IPS DF 6.9 (cell line): ENCODE data around the gene PRDM5.

ENCODE experiments used
- DNase-seq: peaks from one replicate; pipeline ENCODE4 v3.0.0-alpha.2; 2013; ENCODE audit warnings: low read depth, low spot score
- H3K27ac ChIP-seq: one replicate; pipeline ENCODE4 v1.5.1; 2013; ENCODE audit warnings: low read length, control low read depth
- H3K27me3 ChIP-seq: 2 replicates; pipeline ENCODE4 v1.6.1; 2013; ENCODE audit warnings: mild to moderate bottlenecking, low read length; ENCODE audit not compliant: control insufficient read depth, insufficient read depth
- H3K36me3 ChIP-seq: 2 replicates; pipeline ENCODE4 v1.6.1; 2013; ENCODE audit warnings: low read length; ENCODE audit not compliant: control insufficient read depth, insufficient read depth
- H3K4me1 ChIP-seq: 2 replicates; pipeline ENCODE4 v1.6.1; 2013; ENCODE audit warnings: low read length; ENCODE audit not compliant: control insufficient read depth, insufficient read depth
- H3K4me3 ChIP-seq: 2 replicates; pipeline ENCODE4 v1.5.1; 2013; ENCODE audit warnings: mild to moderate bottlenecking, low read length
- H3K9me3 ChIP-seq: 2 replicates; pipeline ENCODE4 v1.6.1; 2013; ENCODE audit warnings: low read length, inconsistent platforms; ENCODE audit not compliant: control insufficient read depth, insufficient read depth
- WGBS: extraction: QIAGEN DNeasy Blood & Tissue Kit; methylation state at CpG from one replicate; pipeline ENCODE4 v1.1.7; 2013; ENCODE audit warnings: mixed read lengths, missing lambda C conversion rate; ENCODE audit not compliant: insufficient read length, insufficient coverage; 5-methylcytosine and 5-hydroxymethylcytosine counted together

Gene PRDM5

GRCh38 chr4:120927801-120928409, 5.4 kb upstream of the PRDM5 start:
- no peak for DNase-seq
- H3K9me3 ChIP-seq: no peaks in the 10 kb centered on the region
- H3K36me3 ChIP-seq: no peaks in the 10 kb centered on the region
- no peak overlapping the region for H3K4me3 ChIP-seq
- H3K27me3 ChIP-seq: no peaks in the 10 kb centered on the region
- H3K4me1 ChIP-seq: no peaks in the 10 kb centered on the region
- no peak overlapping the region for H3K27ac ChIP-seq

- H3K4me3 ChIP-seq: no peak overlapping the region
- no peak overlapping the region for H3K27ac ChIP-seq
- no CpG with 5 or more reads among the region's 3 CpGs for WGBS
- no peaks in the 10 kb centered on the region for H3K36me3 ChIP-seq
- no peaks in the 10 kb centered on the region for H3K27me3 ChIP-seq
- DNase-seq: no peak
- H3K4me1 ChIP-seq: no peaks in the 10 kb centered on the region
- no peaks in the 10 kb centered on the region for H3K9me3 ChIP-seq
These were observed 4.0 kb upstream of the PRDM5 start for GRCh38 chr4:120926358-120927025.

DNA sequence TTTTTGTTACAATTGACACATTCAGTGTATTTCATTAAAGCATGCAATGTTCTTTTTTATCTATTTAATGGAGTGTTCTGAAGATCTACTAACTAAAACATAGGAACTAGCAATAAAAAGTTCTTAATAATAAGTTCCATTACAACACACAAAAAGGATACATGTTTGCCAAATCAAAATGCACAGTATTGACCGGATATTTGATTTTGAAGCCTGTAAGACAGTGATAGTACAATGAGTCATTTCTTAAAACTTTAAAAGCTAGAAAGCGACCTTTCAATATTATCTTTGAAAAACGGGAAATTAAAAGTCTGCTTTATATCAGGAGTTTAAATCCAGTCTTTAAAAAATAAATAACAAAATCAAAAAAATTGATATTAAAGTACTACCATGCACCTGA, 2.4 kb upstream of the PRDM5 start:
- Histone ChIP-seq H3K36me3 (no peaks in the 10 kb centered on the region), H3K27me3 (no peaks in the 10 kb centered on the region), H3K27ac (no peak overlapping the region), H3K9me3 (no peaks in the 10 kb centered on the region), H3K4me3 (no peak overlapping the region), H3K4me1 (no peaks in the 10 kb centered on the region)
- DNase-seq: no peak
- WGBS: no CpG with 5 or more reads among the region's 3 CpGs

GRCh38 chr4:120923207-120923522, 639 bp upstream of the PRDM5 start:
- H3K4me3 ChIP-seq: peak overlapping the region; percentile 98; the same call in 1 of the 2 replicates
- no peaks in the 10 kb centered on the region; the same call in 1 of the 2 replicates for H3K36me3 ChIP-seq
- no peaks in the 10 kb centered on the region for H3K4me1 ChIP-seq
- WGBS: no CpG with 5 or more reads among the region's 12 CpGs
- H3K27me3 ChIP-seq: no peaks in the 10 kb centered on the region
- DNase-seq: no peak
- no peaks in the 10 kb centered on the region for H3K9me3 ChIP-seq
- H3K27ac ChIP-seq: no peak overlapping the region

DNA sequence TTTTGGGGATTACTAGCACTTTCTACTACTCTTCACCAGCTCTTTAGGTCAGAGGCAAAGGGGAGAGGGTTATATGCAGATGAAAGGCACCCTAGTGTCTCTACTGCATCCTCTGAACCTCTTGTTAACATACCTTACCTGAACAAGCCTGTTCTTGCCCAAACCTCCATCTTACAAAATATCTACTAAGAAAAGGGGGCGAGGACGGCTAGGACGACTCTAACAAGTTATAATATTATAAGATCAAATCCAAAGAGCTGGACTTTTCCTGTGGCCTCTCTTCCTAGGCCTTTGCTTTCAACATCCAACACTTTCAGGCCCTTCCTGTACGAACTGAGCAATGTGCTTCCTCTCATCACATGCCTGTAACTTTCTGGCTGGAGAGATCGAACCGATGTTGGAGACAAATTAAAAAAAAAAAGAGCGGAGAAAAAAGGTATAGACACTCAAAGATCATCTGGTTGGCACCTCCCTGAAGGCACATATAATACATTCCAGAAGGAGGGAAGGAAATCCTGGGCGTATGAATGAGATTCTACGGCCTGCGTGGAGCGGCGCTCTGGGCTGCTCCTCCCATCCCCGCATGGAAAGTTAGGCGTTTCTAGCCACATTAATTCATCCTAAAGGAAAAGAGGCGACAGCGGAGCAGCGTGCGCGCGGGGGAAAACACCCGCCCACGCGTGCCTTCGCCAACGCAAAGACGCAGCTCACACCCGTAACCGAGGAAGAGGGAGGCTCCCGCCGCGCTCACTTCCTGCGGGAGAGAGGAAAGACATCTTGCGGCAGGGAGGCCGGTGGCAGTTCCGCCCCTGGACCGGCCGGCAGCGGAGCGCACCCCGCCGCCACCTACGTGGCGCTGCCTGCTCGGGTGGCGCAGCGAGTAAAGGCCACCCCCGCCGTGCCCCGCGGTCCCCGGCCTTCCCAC, 808 bp downstream of the PRDM5 start:
- H3K4me3 ChIP-seq: peak overlapping the region; percentile 98
- no CpG with 5 or more reads among the region's 51 CpGs for WGBS
- no peak for DNase-seq
- no peaks in the 10 kb centered on the region for H3K4me1 ChIP-seq
- no peak overlapping the region for H3K27ac ChIP-seq
- no peaks in the 10 kb centered on the region for H3K27me3 ChIP-seq
- no peaks in the 10 kb centered on the region for H3K9me3 ChIP-seq
- H3K36me3 ChIP-seq: no peaks in the 10 kb centered on the region; the same call in 1 of the 2 replicates

DNA sequence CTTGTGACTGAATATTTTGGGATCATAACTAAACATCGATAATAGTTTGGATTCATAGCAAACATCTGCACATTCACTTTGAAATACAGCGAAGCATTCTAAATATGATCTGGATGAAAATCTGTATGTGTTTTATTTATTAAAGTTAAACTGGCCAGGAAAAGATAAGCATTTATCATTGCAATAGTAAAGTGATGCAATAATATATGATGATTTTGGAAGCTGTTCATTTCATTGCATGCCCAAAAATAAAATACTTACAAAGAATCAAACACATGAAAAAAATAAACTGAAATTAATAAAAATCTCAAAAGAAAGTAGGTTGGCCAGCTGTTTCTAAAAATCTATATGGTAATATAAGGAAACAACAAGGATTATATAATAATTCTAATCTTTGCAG, 1.9 kb downstream of the PRDM5 start:
- Histone ChIP-seq H3K9me3 (no peaks in the 10 kb centered on the region), H3K4me1 (no peaks in the 10 kb centered on the region), H3K36me3 (no peaks in the 10 kb centered on the region; the same call in 1 of the 2 replicates), H3K27me3 (no peaks in the 10 kb centered on the region), H3K27ac (no peak overlapping the region), H3K4me3 (no peak overlapping the region)
- WGBS: no CpG with 5 or more reads among the region's 2 CpGs
- no peak for DNase-seq

DNA sequence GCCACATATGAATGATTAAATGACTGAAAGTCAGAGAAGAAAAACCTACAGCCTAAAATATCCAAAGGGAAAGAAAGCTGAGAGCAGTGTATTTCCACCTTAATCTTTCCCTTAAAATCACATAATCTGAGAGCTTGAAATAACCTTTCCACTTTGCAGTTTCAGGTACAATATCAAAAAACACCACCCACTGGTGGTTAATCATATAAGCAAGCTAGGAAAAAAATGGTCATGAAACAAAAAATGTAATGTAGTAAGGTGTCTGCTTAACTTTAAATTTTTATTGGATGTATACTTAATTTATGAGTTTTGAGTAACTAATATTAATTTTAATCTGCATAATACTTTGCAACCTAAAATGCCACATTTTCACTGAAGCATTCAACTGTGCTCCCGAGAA, 3.2 kb downstream of the PRDM5 start:
- DNase-seq: no peak
- no peak overlapping the region for H3K27ac ChIP-seq
- H3K27me3 ChIP-seq: no peaks in the 10 kb centered on the region
- no peaks in the 10 kb centered on the region for H3K9me3 ChIP-seq
- no peak overlapping the region for H3K4me3 ChIP-seq
- no peaks in the 10 kb centered on the region for H3K4me1 ChIP-seq
- WGBS: no CpG with 5 or more reads among the region's 1 CpG
- H3K36me3 ChIP-seq: no peaks in the 10 kb centered on the region; the same call in 1 of the 2 replicates

GRCh38 chr4:120918788-120919187, 3.7 kb downstream of the PRDM5 start:
- H3K36me3 ChIP-seq: no peaks in the 10 kb centered on the region; the same call in 1 of the 2 replicates
- WGBS: no CpG with 5 or more reads among the region's 2 CpGs
- no peaks in the 10 kb centered on the region for H3K27me3 ChIP-seq
- H3K27ac ChIP-seq: no peak overlapping the region
- no peak for DNase-seq
- H3K4me1 ChIP-seq: no peaks in the 10 kb centered on the region
- no peak overlapping the region for H3K4me3 ChIP-seq
- H3K9me3 ChIP-seq: no peaks in the 10 kb centered on the region

- H3K9me3 ChIP-seq: no peaks in the 10 kb centered on the region
- no peaks in the 10 kb centered on the region for H3K27me3 ChIP-seq
- H3K4me1 ChIP-seq: no peaks in the 10 kb centered on the region
- no CpG with 5 or more reads among the region's 2 CpGs for WGBS
- H3K27ac ChIP-seq: no peak overlapping the region
- DNase-seq: no peak
- H3K36me3 ChIP-seq: no peaks in the 10 kb centered on the region; the same call in 1 of the 2 replicates
- H3K4me3 ChIP-seq: no peak overlapping the region
These were observed 4.4 kb downstream of the PRDM5 start for GRCh38 chr4:120918092-120918491.

GRCh38 chr4:120916937-120917336, 5.6 kb downstream of the PRDM5 start:
- DNase-seq: no peak
- Histone ChIP-seq H3K27ac (no peak overlapping the region), H3K27me3 (no peaks in the 10 kb centered on the region), H3K4me3 (no peak overlapping the region), H3K9me3 (no peaks in the 10 kb centered on the region), H3K4me1 (no peaks in the 10 kb centered on the region), H3K36me3 (no peaks in the 10 kb centered on the region; the same call in 1 of the 2 replicates)
- WGBS: no CpG with 5 or more reads among the region's 3 CpGs
